T-helper 2 cell treated with Interferon-gamma antibody and Interleukin-4, amounts not matched to agents 100 ng/mL and 5 ng/mL, for 36 hours (primary cell): ENCODE results near the gene AQP5. TPM values are rescaled to one million over a fixed set of nuclear protein-coding genes. Genes with fewer than 3 reads are reported as not detected.

ENCODE experiments used
- intact Hi-C: fragments of 100-400 bp; cut with micrococcal nuclease; formaldehyde crosslinking; loops from one replicate; pipeline ENCODE4 v1.15.1; 2023
- total RNA-seq: library from RNA; stranded (reverse); gene quantifications from 2 replicates; pipeline ENCODE4 v1.2.3, GENCODE V29; 2022

Gene AQP5
- total RNA-seq, 1 donor from 2014 or later, result not detected

- intact Hi-C loops, result no loop called here
Measured at GRCh38 chr12:49963976-49964815, 2.5 kb downstream of the AQP5 start.

GRCh38 chr12:49964849-49965624 is 3.4 kb downstream of the AQP5 start:
- intact Hi-C loops, result no loop called here

- intact Hi-C loops, result no loop called here
Measured at GRCh38 chr12:49965836-49966235, 4.2 kb downstream of the AQP5 start.

GRCh38 chr12:49966511-49967041 is 4.9 kb downstream of the AQP5 start:
- intact Hi-C loops, result loop anchor here (1.0 kb wide), 3 partner anchors 73 to 104 kb away; no protein-coding TSS in a partner anchor

GRCh38 chr12:49967042-49967776 is 5.5 kb downstream of the AQP5 start:
- intact Hi-C loops, result loop anchor here (1.0 kb wide), 3 partner anchors 72 to 103 kb away; no protein-coding TSS in a partner anchor

- intact Hi-C loops, result loop anchor here (1.0 kb wide), 3 partner anchors 71 to 102 kb away; no protein-coding TSS in a partner anchor
Measured at GRCh38 chr12:49967777-49968250, 6.1 kb downstream of the AQP5 start.

- intact Hi-C loops, result no loop called here
Measured at GRCh38 chr12:49968471-49968870, 6.8 kb downstream of the AQP5 start.

GRCh38 chr12:49969027-49969426 is 7.4 kb downstream of the AQP5 start:
- intact Hi-C loops, result no loop called here

- intact Hi-C loops, result no loop called here
Measured at GRCh38 chr12:49969651-49970429, 8.2 kb downstream of the AQP5 start.

GRCh38 chr12:49970658-49971057 is 9.0 kb downstream of the AQP5 start:
- intact Hi-C loops, result no loop called here

GRCh38 chr12:49971141-49971540 is 9.5 kb downstream of the AQP5 start:
- intact Hi-C loops, result no loop called here

GRCh38 chr12:49972129-49972528 is 10.5 kb downstream of the AQP5 start:
- intact Hi-C loops, result no loop called here

GRCh38 chr12:49972641-49973360 is 11.1 kb downstream of the AQP5 start, which contains the start of gene AQP6:
TSS of gene AQP6 (plus strand) at chr12:49972947. CDS start at chr12:49973174, 227 bp downstream.
- intact Hi-C loops, result no loop called here

GRCh38 chr12:49973361-49973830 is 11.7 kb downstream of the AQP5 start:
- intact Hi-C loops, result no loop called here

GRCh38 chr12:49974231-49974675 is 12.6 kb downstream of the AQP5 start:
- intact Hi-C loops, result no loop called here

- intact Hi-C loops, result no loop called here
Measured at GRCh38 chr12:49974677-49975317, 13.1 kb downstream of the AQP5 start.

GRCh38 chr12:49975318-49975761 is 13.7 kb downstream of the AQP5 start:
- intact Hi-C loops, result no loop called here

GRCh38 chr12:49976557-49976956 is 14.9 kb downstream of the AQP5 start:
- intact Hi-C loops, result no loop called here

- intact Hi-C loops, result no loop called here
Measured at GRCh38 chr12:49978125-49978524, 16.5 kb downstream of the AQP5 start.
